NCI-H345 (cell line): ENCODE results near the gene ARID1A.
"Not testable (repeated sequence)": the region's sequence is repeated elsewhere in the genome, so short reads cannot be mapped to it uniquely, and the experiment has no call there.

Experiments used
- DNase-seq: peaks from one replicate; lab custom pipeline; 2025; lab: John Stamatoyannopoulos, UW

Gene ARID1A

DNA sequence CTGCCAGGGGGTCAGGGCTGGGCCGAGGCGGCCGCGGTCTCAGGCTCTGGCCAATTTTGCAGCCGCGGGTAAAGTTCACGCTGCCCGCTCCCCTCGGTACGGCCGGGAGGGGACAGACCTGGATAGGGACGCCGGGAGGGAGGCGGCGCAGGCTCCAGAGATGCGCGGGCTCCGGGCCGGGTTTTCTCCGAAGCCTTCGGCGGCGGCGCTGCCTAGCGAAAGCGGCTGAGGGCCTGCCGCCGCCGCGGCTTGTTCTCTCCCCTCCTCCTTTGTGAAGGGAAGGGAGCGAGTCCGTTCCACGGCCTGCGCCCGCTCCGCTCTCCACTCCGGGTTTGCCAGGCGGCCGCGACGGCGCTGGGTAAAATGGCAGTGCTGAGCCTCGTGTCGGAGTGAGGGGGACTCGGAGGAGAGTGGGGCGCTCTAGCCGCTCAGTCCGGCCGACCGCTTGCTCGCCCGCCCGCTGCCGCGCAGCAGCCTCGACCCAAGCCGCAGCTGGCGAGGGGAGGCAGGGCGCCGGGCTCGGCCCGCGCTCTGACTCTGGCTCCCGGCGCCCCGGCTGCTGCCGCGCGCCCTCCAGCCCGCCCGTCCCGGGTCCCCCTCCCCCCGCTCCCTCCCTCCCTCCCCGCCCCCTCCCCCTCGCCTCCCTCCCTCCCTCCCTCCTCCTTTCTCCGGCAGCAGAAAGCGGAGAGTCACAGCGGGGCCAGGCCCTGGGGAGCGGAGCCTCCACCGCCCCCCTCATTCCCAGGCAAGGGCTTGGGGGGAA, at the start of gene ARID1A:
TSS of gene ARID1A (plus strand) at position 660 of the 763 bp plus-strand sequence. CDS start 389 bp downstream, outside the sequence.
- peak; percentile 95 for DNase-seq

DNA sequence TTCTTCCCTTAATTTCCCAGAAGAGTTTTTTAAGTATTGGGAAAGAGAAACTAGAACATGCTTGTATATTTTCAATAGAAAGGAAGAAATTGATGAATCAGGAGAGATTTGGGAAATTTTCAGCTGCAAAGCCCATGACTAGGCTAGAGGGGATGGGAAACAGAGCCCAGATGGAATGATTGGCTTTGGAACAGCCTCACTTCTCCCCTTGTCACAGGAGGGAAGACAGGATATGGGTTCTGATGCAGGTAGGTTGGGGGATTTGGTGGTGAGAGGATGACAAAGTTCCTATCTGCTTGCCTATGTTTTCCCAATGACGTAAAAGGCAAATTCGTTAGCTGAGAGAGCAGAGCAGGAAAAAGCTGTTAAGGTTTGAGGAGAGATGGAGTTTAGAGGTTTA, 31.0 kb upstream of the ARID1A start:
- no peak for DNase-seq

DNA sequence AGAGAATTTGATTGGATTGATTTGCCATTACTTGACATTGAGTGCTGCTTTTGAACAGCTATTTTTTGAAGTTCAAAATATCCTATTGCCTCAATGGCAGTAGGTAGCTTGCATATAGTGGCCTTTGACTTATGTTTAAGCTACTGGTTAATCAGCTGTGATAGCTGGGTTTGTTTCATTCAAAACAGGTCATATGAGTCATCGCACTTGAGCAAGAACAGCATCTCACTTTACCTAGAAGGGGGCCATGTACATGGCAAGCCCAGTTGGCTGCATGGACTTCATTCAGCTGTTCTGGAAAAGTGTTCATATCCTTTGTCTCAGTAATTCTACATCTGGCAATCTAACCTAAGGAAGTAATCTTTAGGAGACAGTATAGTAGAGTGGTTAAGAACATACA, 29.0 kb upstream of the ARID1A start:
- no peak for DNase-seq

GRCh38 chr1:26668106-26668786, 27.6 kb upstream of the ARID1A start:
- DNase-seq, result not testable (repeated sequence)

- DNase-seq, result peak; percentile 78
These were observed 18.3 kb upstream of the ARID1A start for GRCh38 chr1:26677306-26678115.

DNA sequence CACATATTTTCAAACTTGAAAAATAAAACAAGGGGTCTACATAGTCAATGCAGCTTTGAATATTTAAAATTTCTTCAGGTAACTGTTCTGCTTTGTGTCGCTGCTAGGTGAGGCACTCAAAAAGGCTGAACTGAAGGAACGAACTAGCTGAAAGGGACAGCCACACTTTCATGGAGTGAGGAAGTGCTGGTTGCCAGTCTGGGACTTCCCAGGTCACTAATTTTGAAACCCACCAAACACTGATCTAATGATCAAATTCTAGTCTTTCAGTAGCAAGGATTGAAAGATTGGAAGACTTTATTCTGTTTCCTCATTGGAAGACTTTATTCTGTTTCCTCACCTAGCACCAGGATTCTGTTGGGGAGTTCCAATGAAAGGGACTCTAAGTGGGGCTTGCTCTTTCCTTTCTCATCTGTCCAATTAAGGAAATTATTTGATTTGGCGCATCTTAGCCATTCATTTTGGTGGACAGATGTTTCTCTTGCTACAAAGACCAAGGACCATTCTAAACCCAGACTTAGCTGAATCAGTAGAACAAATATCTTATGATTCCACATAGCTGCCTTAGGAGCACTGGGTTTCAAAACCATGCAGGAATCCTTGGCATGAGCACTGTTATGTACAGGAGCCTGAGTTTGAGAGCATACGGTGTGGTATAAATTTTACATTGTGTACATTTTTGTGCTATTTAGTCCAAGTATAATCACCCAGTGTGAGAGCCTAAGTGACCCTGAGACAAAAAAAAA, 10.9 kb upstream of the ARID1A start:
- no peak for DNase-seq

- no peak for DNase-seq
These were observed 9.0 kb upstream of the ARID1A start for GRCh38 chr1:26686795-26687194.

GRCh38 chr1:26689504-26689903, 6.3 kb upstream of the ARID1A start:
- no peak for DNase-seq

- no peak for DNase-seq
These were observed 5.7 kb upstream of the ARID1A start for GRCh38 chr1:26690157-26690556.

DNA sequence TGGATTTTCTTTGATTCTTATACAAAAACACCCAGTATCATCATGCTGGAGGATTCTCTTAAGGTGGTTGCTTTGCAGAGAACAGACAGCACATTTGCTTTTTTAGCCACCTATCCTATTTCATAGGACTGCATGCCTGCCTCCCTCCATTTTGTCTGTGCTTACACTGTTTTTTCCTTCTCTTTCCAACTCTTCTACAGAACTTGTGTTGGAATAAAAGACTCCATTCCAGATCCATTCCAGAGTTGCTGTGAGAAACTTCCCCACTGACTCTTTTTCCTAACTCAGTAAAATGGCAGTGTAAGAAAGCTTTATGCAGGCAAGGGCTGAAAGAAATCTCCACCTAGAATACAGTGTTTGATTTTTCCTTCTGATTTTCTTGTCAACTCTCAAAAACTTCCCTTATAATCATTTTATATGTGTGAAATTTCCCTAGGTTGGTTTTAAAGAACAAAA, 5.2 kb upstream of the ARID1A start:
- no peak for DNase-seq

GRCh38 chr1:26692211-26692792, 3.5 kb upstream of the ARID1A start:
- DNase-seq, result peak; percentile 96

- peak; percentile 98 for DNase-seq
These were observed 2.9 kb upstream of the ARID1A start for GRCh38 chr1:26692793-26693490.

GRCh38 chr1:26693599-26694572, 1.9 kb upstream of the ARID1A start:
- DNase-seq, result peak; percentile 15

DNA sequence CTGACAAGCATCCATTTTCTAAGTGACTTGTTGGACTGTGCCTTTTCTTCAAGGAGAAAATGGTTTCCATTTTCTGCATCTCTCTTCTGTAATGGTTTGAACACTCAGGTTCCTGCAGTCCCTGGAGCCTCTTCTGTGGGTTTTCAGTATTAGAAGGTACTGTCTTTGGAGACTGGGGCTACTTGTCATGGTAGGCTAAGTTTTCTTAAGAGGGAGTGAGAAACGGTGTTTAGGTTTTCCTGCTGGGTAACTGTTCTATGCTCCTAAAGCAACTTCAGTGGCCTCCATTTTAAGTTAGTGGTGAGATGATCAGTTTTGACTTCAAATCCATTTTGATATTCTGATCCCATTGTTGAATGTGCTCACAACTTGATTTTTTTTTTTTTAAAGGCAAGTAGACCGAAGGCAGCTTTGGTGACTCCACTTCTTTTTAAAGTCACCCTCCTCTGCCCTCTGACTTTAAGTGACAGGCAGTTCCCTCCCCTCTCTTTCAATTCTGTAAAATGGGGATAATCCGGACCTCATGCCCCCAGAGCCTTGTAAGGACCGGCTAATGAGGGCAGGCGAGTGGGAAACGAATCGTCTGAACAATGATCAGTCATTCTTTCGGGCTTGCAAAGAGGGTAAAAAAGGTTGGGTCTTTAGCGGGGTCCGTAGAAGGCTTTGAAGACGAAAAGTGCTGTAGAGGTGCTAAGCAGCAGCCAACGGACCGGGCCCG, 1.0 kb upstream of the ARID1A start:
- DNase-seq, result no peak

DNA sequence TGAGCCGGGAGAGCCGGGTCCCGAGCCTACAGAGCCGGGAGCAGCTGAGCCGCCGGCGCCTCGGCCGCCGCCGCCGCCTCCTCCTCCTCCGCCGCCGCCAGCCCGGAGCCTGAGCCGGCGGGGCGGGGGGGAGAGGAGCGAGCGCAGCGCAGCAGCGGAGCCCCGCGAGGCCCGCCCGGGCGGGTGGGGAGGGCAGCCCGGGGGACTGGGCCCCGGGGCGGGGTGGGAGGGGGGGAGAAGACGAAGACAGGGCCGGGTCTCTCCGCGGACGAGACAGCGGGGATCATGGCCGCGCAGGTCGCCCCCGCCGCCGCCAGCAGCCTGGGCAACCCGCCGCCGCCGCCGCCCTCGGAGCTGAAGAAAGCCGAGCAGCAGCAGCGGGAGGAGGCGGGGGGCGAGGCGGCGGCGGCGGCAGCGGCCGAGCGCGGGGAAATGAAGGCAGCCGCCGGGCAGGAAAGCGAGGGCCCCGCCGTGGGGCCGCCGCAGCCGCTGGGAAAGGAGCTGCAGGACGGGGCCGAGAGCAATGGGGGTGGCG, 371 bp downstream of the ARID1A start:
- DNase-seq, result no peak

- DNase-seq, result peak; percentile 17
These were observed 1.0 kb downstream of the ARID1A start for GRCh38 chr1:26696654-26697430.

DNA sequence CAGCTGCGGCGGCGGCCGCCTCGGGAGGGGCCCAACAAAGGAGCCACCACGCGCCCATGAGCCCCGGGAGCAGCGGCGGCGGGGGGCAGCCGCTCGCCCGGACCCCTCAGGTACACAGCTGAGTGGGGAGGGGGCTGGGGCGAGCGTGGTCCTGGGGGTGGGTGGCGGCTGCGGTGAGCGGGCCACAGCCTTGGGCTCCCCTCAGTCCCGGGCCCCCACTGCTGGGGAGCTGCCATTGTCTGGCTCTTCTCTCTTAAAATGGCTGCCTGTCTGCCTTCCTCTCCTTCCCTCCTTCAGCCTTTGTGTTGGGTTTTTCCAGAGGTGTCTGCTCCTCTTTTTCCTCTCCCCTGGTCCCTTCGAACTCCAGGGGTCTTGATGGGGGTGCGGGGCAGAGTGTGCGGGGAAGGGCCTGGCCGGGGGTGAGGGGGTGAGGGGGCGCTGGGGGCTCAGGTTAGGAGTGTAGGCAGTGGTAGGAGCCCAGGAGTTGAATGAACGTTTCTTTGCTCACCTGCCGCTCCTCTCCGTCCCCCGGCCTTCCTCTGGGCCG, 1.7 kb downstream of the ARID1A start:
- no peak for DNase-seq
